GM23338 (cell line): ENCODE results near the gene RNF220. TPM values are rescaled to one million over a fixed set of nuclear protein-coding genes. Genes with fewer than 3 reads are reported as not detected.

Source experiments
- ATAC-seq: fragments of 200-7000 bp; cut with Tn5 transposase; 3 replicates; pipeline ENCODE4 v1.9.1; 2020
- DNase-seq: peaks from one replicate; pipeline ENCODE4 v3.0.0-alpha.2; 2015; ENCODE audit warnings: low spot score
- H2AFZ ChIP-seq: fragments of 200-600 bp; sonication (generic); 2 replicates; pipeline ENCODE4 v1.8.0; 2016; ENCODE audit warnings: antibody characterized with exemption, mild to moderate bottlenecking, moderate library complexity
- H3F3A ChIP-seq: fragments of 200-600 bp; sonication (generic); replicated peaks from 2 replicates; pipeline ENCODE4 v1.8.0; 2017; ENCODE audit warnings: antibody characterized with exemption, mixed run types, low read depth
- H3K27ac ChIP-seq: fragments of 200-600 bp; sonication (generic); 2 replicates; pipeline ENCODE4 v1.6.1; 2016; ENCODE audit warnings: low read depth
- H3K27me3 ChIP-seq: fragments of 200-600 bp; sonication (generic); 2 replicates; pipeline ENCODE4 v1.8.0; 2016; ENCODE audit warnings: mild to moderate bottlenecking, mixed run types, moderate library complexity; ENCODE audit not compliant: insufficient read depth
- H3K36me3 ChIP-seq: fragments of 200-600 bp; sonication (generic); 2 replicates; pipeline ENCODE4 v1.8.0; 2016; ENCODE audit warnings: mild to moderate bottlenecking; ENCODE audit not compliant: insufficient read depth
- H3K4me1 ChIP-seq: fragments of 200-600 bp; sonication (generic); 2 replicates; pipeline ENCODE4 v1.8.0; 2016; ENCODE audit warnings: mild to moderate bottlenecking, moderate library complexity; ENCODE audit not compliant: insufficient read depth
- H3K4me2 ChIP-seq: fragments of 200-600 bp; sonication (generic); 2 replicates; pipeline ENCODE4 v1.7.1; 2017; ENCODE audit warnings: mixed run types
- H3K4me3 ChIP-seq: fragments of 200-600 bp; sonication (generic); 2 replicates; pipeline ENCODE4 v1.6.1; 2016; ENCODE audit warnings: mixed run types
- H3K79me2 ChIP-seq: fragments of 200-600 bp; sonication (generic); replicated peaks from 2 replicates; pipeline ENCODE4 v1.8.0; 2017; ENCODE audit warnings: mild to moderate bottlenecking; ENCODE audit not compliant: insufficient read depth
- H3K9me2 ChIP-seq: fragments of 200-600 bp; sonication (generic); 2 replicates; pipeline ENCODE4 v1.8.0; 2017; ENCODE audit not compliant: insufficient read depth
- H4K20me1 ChIP-seq: fragments of 200-600 bp; sonication (generic); replicated peaks from 2 replicates; pipeline ENCODE4 v1.8.0; 2017; ENCODE audit warnings: mild to moderate bottlenecking; ENCODE audit not compliant: insufficient read depth
- H3K27ac Mint-ChIP-seq: 2 replicates; pipeline ENCODE4 v1.8.0; 2020; ENCODE audit warnings: inconsistent platforms, mild to moderate bottlenecking, moderate library complexity, mixed read lengths
- H3K27me3 Mint-ChIP-seq: 3 replicates; pipeline ENCODE4 v1.8.0; 2022; ENCODE audit warnings: low read depth, mild to moderate bottlenecking, moderate library complexity, mixed read lengths, inconsistent platforms; ENCODE audit not compliant: insufficient read depth, poor library complexity
- H3K36me3 Mint-ChIP-seq: 3 replicates; pipeline ENCODE4 v1.8.0; 2021; ENCODE audit warnings: low read depth, mild to moderate bottlenecking, inconsistent platforms, moderate library complexity, mixed read lengths
- H3K4me1 Mint-ChIP-seq: 3 replicates; pipeline ENCODE4 v1.8.0; 2020; ENCODE audit warnings: mild to moderate bottlenecking, inconsistent platforms, mixed read lengths
- H3K4me3 Mint-ChIP-seq: 3 replicates; pipeline ENCODE4 v1.8.0; 2021; ENCODE audit warnings: moderate library complexity, mild to moderate bottlenecking, inconsistent platforms, mixed read lengths
- H3K9me3 Mint-ChIP-seq: 3 replicates; pipeline ENCODE4 v1.8.0; 2020; ENCODE audit warnings: moderate library complexity, mild to moderate bottlenecking, inconsistent platforms, mixed read lengths
- CREB1 ChIP-seq: fragments of 250-450 bp; sonication (Bioruptor Pico); IDR thresholded peaks from 2 replicates; pipeline ENCODE4 v1.5.0; 2020; ENCODE audit warnings: low read depth, mild to moderate bottlenecking, moderate library complexity
- CTCF ChIP-seq, 2 experiments: fragments of 200-600 bp in 1 of 2; sonication (generic) in 1 of 2; conservative IDR thresholded peaks; 2 replicates each; pipeline versions ENCODE4 v1.5.1 to v1.6.1; 2016 to 2017; ENCODE audit warnings: antibody characterized with exemption in 2 of 2, low read depth in 2 of 2, mild to moderate bottlenecking in 2 of 2, moderate library complexity in 1 of 2
- ETS1 ChIP-seq: IDR thresholded peaks from 2 replicates; pipeline ENCODE4 v1.6.1; 2016; ENCODE audit warnings: antibody characterized with exemption
- EZH2 ChIP-seq: fragments of 200-600 bp; sonication (generic); IDR thresholded peaks from one replicate; pipeline ENCODE4 v1.8.0; 2017; ENCODE audit warnings: antibody characterized with exemption, mild to moderate bottlenecking, low read depth; ENCODE audit not compliant: unreplicated experiment
- EZH2phosphoT487 ChIP-seq: fragments of 200-600 bp; sonication (generic); IDR thresholded peaks from one replicate; pipeline ENCODE4 v1.8.1; 2018; ENCODE audit warnings: antibody characterized with exemption; ENCODE audit not compliant: unreplicated experiment
- STAT1 ChIP-seq: IDR thresholded peaks from one replicate; pipeline ENCODE4 v1.6.1; 2016; ENCODE audit warnings: antibody characterized with exemption; ENCODE audit not compliant: unreplicated experiment
- ZNF114 ChIP-seq: fragments of 250-450 bp; sonication (Bioruptor Pico); IDR thresholded peaks from 2 replicates; pipeline ENCODE4 v1.5.0; 2020; ENCODE audit warnings: mild to moderate bottlenecking, moderate library complexity
- ZNF331 ChIP-seq: fragments of 250-450 bp; sonication (Bioruptor Pico); IDR thresholded peaks from 2 replicates; pipeline ENCODE4 v1.5.0; 2020; ENCODE audit warnings: low read depth, mild to moderate bottlenecking, moderate library complexity
- polyA plus RNA-seq: library from polyadenylated mRNA; unstranded; fragments of >200 nt; fragmentation: Nextera tagmentation; extraction: Ambion mirVana; gene quantifications from 2 replicates; pipeline ENCODE4 v1.2.1, GENCODE V29; 2016
- total RNA-seq: library from RNA; depleted of rRNA; stranded (reverse); fragments of >200 nt; shearing (Covaris generic); gene quantifications from 2 replicates; pipeline ENCODE4 v1.2.3, GENCODE V29; 2014
- TF ChIP-seq, protein P1 (sequence below): IDR thresholded peaks from one replicate; pipeline ENCODE4 v1.6.1; 2018; ENCODE audit warnings: antibody characterized with exemption; ENCODE audit not compliant: unreplicated experiment

The RNF220 gene
- total and polyA plus RNA-seq, 2 experiments from 2014 or later: 72.8 to 168 TPM

DNA sequence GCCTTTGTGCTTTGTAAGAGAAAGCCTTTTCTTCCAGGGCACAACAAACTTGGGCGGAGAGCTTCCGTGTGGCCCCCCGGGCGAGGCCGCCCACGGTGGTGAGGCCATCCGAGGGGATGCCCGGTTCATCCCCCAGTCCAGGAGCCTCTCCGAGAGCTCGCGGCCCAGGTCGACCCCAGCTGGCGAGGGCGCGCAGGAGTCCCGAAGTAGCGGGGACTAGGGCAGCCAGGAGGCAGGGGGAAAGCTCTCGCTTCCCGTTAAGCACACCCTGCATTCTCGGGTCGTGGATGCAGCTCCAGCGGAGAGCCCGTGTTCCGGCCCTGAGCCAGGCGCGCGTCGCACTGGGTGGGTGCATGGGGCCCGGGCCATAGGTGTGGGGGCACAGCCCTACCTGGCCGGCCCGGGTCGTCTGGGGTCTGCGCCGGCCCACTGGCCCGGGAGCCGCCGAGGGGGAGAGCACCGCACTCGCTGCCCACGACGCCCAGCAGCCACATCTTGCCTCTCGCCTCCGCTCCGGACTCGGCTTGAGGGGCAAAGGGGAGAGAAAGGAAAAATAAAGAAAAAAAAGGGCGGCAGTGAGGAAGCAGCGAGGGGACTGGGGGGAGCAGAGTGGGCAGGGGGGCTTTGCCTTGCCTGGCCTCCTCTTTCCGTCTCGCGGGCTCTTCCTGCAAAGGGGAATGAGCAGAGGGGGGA, 1.8 kb downstream of the RNF220 start:
- Mint-ChIP-seq H3K9me3 (no peaks in the 10 kb centered on the region), H3K27me3 (peaks cover 19% of the 10 kb centered on the region), H3K36me3 (no peaks in the 10 kb centered on the region; the same call in 1 of the 3 replicates), H3K4me3 (peak overlapping the region; percentile 95), H3K4me1 (peaks cover 1% of the 10 kb centered on the region; the same call in 2 of the 3 replicates), H3K27ac (no peak overlapping the region)
- H2AFZ ChIP-seq: no peak overlapping the region
- H4K20me1 ChIP-seq: peaks cover 23% of the 10 kb centered on the region
- H3F3A ChIP-seq: peaks cover 12% of the 10 kb centered on the region; the same call in 1 of the 2 replicates
- no peak for TF ChIP-seq ZNF331
- TF ChIP-seq CREB1 (CRISPR knock-in tag): no peak
- TF ChIP-seq ETS1: no peak
- 0 out of 4 replicates have a peak, but pooled peaks of 1 of the 2 experiments have one; percentile 0 for TF ChIP-seq CTCF (conservative IDR thresholded peaks at IDR 0.05; ENCODE audit: low read depth in 2 of 2)
- TF ChIP-seq, protein P1, sequence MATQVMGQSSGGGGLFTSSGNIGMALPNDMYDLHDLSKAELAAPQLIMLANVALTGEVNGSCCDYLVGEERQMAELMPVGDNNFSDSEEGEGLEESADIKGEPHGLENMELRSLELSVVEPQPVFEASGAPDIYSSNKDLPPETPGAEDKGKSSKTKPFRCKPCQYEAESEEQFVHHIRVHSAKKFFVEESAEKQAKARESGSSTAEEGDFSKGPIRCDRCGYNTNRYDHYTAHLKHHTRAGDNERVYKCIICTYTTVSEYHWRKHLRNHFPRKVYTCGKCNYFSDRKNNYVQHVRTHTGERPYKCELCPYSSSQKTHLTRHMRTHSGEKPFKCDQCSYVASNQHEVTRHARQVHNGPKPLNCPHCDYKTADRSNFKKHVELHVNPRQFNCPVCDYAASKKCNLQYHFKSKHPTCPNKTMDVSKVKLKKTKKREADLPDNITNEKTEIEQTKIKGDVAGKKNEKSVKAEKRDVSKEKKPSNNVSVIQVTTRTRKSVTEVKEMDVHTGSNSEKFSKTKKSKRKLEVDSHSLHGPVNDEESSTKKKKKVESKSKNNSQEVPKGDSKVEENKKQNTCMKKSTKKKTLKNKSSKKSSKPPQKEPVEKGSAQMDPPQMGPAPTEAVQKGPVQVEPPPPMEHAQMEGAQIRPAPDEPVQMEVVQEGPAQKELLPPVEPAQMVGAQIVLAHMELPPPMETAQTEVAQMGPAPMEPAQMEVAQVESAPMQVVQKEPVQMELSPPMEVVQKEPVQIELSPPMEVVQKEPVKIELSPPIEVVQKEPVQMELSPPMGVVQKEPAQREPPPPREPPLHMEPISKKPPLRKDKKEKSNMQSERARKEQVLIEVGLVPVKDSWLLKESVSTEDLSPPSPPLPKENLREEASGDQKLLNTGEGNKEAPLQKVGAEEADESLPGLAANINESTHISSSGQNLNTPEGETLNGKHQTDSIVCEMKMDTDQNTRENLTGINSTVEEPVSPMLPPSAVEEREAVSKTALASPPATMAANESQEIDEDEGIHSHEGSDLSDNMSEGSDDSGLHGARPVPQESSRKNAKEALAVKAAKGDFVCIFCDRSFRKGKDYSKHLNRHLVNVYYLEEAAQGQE: no peak
- TF ChIP-seq EZH2: peak; percentile 77
- TF ChIP-seq EZH2phosphoT487: no peak
- TF ChIP-seq STAT1: no peak
- no peak for TF ChIP-seq ZNF114 (CRISPR knock-in tag)
- H3K36me3 ChIP-seq: no peaks in the 10 kb centered on the region
- H3K27me3 ChIP-seq: peaks cover 53% of the 10 kb centered on the region
- DNase-seq (peak; percentile 52), ATAC-seq (peak; percentile 19)
- peaks cover 23% of the 10 kb centered on the region for H3K4me1 ChIP-seq
- H3K27ac ChIP-seq: no peak overlapping the region
- H3K4me3 ChIP-seq: peak overlapping the region; percentile 98
- H3K79me2 ChIP-seq: peaks cover 43% of the 10 kb centered on the region
- H3K9me2 ChIP-seq: no peaks in the 10 kb centered on the region
- peak overlapping the region; percentile 84 for H3K4me2 ChIP-seq
